ENCODE results near the gene RAB27B.

Gene RAB27B

DNA sequence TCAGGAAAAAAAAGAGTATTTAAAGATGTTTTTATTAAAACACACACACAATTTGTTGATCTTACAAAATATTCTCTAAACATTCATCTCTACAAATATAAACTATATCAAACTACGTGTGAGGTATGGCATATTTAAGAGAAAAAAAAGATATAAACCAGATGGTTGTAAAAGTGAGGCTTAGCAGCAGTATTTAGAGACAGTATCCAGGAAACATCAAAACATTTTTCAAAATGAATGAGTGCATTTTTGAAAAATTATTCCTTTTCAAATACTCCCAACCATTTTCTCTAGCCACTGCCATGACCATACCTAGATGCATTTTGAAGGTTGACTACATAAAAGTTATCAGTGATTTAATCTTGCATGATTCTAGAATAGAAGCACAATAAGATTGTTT lies 38.2 kb upstream of the RAB27B start:
- no peak overlapping the region for H3K27ac ChIP-seq
- TF ChIP-seq ZFX (IDR thresholded peaks at IDR 0.05), result no peak
- TF ChIP-seq, protein P1, sequence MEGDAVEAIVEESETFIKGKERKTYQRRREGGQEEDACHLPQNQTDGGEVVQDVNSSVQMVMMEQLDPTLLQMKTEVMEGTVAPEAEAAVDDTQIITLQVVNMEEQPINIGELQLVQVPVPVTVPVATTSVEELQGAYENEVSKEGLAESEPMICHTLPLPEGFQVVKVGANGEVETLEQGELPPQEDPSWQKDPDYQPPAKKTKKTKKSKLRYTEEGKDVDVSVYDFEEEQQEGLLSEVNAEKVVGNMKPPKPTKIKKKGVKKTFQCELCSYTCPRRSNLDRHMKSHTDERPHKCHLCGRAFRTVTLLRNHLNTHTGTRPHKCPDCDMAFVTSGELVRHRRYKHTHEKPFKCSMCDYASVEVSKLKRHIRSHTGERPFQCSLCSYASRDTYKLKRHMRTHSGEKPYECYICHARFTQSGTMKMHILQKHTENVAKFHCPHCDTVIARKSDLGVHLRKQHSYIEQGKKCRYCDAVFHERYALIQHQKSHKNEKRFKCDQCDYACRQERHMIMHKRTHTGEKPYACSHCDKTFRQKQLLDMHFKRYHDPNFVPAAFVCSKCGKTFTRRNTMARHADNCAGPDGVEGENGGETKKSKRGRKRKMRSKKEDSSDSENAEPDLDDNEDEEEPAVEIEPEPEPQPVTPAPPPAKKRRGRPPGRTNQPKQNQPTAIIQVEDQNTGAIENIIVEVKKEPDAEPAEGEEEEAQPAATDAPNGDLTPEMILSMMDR (conservative IDR thresholded peaks at IDR 0.05), result no peak

DNA sequence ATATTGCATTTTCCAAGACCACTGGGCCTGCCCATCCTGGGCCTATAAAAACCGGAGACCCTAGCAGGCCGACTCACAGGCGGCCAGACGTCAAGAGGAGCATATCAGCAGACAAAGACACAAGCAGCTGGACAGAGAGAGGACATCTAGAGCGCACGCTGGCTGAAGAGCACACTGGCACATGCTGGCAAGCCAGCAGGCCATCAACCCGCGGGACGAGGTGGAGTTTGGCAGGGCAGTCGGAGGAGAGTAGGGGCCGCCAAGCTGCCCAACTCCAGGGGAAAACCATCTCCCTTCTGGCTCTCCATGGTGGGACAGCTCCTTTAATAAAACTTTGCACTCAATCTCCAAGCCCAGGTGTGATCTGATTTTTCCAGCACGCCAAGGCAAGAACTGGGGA lies 36.6 kb upstream of the RAB27B start:
- H3K27ac ChIP-seq, result no peak overlapping the region
- TF ChIP-seq, protein P1 (conservative IDR thresholded peaks at IDR 0.05), result no peak
- TF ChIP-seq ZFX (IDR thresholded peaks at IDR 0.05), result no peak

DNA sequence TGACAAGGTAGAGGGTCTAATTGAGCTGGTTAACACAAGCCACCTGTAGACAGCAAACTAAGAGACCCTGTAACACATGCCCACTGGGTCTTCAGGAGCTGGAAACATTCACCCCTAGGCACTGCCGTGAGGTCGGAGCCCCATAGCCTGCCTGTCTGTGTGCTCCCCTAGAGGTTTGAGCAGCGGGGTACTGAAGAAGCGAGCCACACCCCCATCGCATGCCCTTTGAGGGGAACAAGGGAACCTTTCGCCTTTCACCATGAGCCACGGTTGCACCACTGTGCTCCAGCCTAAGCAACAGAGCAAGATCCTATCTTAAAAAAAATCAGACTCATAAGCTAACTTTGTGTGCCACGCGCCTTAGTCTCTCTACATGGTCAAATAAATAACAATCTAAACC lies 36.2 kb upstream of the RAB27B start:
- TF ChIP-seq ZFX (IDR thresholded peaks at IDR 0.05), result no peak
- TF ChIP-seq, protein P1 (conservative IDR thresholded peaks at IDR 0.05), result no peak
- H3K27ac ChIP-seq, result no peak overlapping the region

DNA sequence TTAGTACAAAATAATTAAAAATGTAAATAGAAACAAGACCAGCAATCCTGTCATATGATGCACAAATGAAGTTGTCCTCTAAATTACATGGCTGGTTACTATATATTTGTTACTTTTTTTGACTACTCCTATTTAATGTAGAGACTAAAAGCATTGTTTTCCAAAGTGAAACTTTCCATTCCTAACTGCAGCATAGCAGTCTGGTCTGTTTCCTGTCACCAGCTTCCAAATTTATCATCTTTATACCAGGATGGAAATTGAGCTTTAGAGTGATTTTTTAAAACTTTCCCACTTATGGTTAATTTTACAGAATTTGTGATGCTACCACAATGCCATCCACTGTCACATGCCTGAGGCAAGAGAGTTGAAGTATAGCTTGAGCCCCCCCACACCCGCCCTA lies 33.5 kb upstream of the RAB27B start:
- no peak overlapping the region for H3K27ac ChIP-seq
- TF ChIP-seq, protein P1 (conservative IDR thresholded peaks at IDR 0.05), result no peak
- no peak for TF ChIP-seq ZFX (IDR thresholded peaks at IDR 0.05)

GRCh38 chr18:54798186-54798585 lies 30.1 kb upstream of the RAB27B start:
- TF ChIP-seq ZFX (IDR thresholded peaks at IDR 0.05), result no peak
- TF ChIP-seq, protein P1 (conservative IDR thresholded peaks at IDR 0.05), result no peak
- H3K27ac ChIP-seq, result no peak overlapping the region

DNA sequence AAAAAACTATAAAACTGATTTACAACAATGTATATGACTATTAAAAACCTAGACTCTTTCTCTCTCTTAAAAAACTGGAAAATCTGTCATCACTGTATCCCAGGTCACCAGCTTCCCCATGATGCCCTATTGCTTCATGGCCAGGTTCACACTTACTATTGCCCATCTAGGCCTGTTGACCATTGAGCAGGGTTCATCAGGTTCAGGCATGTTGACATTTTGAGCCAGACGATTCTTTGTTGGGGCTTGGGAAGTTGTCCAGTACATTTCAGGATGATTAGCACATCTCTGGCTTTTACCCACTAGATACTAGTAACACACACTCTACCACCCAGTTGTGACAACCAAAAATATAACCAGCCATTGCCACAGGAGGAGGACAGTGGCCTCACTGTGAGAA lies 26.9 kb upstream of the RAB27B start:
- H3K27ac ChIP-seq, result no peak overlapping the region
- TF ChIP-seq ZFX (IDR thresholded peaks at IDR 0.05), result no peak
- TF ChIP-seq, protein P1 (conservative IDR thresholded peaks at IDR 0.05), result no peak

DNA sequence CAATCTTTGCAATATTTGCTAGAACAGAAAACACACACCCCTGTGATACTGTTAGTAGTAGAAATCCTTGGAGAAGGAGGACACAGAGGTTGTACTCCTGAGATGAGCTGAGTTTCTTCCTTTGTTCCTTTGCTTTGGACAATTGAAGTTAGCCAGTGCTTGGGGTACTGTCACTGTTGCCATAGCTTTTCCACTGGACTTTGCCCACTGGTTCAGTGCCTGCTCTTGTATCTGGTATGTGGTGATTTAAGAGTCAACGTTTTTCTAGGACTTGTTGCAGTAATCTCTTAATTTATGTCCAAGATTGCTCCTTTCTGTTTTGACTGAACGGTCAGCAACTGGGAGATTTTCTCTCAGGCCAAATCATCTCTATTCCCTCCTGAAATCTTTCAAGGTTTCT lies 26.1 kb upstream of the RAB27B start:
- TF ChIP-seq, protein P1 (conservative IDR thresholded peaks at IDR 0.05), result no peak
- no peak overlapping the region for H3K27ac ChIP-seq

All from C4-2B (cell line).